ENCODE measurements around the gene CACNG7. TPM values are rescaled to one million over a fixed set of nuclear protein-coding genes. Genes with fewer than 3 reads are reported as not detected.
A peak's percentile ranks its signal among the peaks of the same experiment; 100 is the strongest.

Gene CACNG7
- total RNA-seq, 1 experiment from 2014 or later: not detected

GRCh38 chr19:53977991-53978731, 69.1 kb downstream of the CACNG7 start:
- BruUV-seq (replicated peaks): no TSS peak
- H3K27me3 ChIP-seq (ENCODE audit: low read length): no peaks in the 10 kb centered on the region
- no peaks in the 10 kb centered on the region for H3K36me3 ChIP-seq (ENCODE audit: low read depth, low read length)
- ATAC-seq: no peak
- H3K27ac ChIP-seq (ENCODE audit: low read length): no peak overlapping the region
- DNase-seq: peak; percentile 44
- ChIA-PET CTCF (no interaction called here), POLR2A (ENCODE audit: unreplicated experiment) (no interaction called here)
- no peaks in the 10 kb centered on the region for H3K9me3 ChIP-seq (ENCODE audit: low read length)
- intact Hi-C loops (cut with micrococcal nuclease): loop anchor here (10.0 kb wide), 1 partner anchor 73 kb away; the partner anchor contains the start of gene CACNG7
- no peak overlapping the region for H2AFZ ChIP-seq (ENCODE audit: low read length)
- no peaks in the 10 kb centered on the region for H3K9me2 ChIP-seq (replicated peaks; ENCODE audit: low read length)
- no peaks in the 10 kb centered on the region for H4K20me1 ChIP-seq (ENCODE audit: low read length)
- TF ChIP-seq EZH2phosphoT487 (IDR thresholded peaks at IDR 0.05; ENCODE audit: borderline replicate concordance, low read length): no peak
- TF ChIP-seq CTCF (conservative IDR thresholded peaks at IDR 0.05; ENCODE audit: low read depth, low read length): no peak
- no peak for TF ChIP-seq EZH2 (IDR thresholded peaks at IDR 0.05; ENCODE audit: low read length, unreplicated experiment)
- H3K4me2 ChIP-seq (ENCODE audit: low read length): peak overlapping the region; percentile 100
- H3K4me3 ChIP-seq (ENCODE audit: low read length): peak overlapping the region; percentile 23; the same call in 1 of the 2 replicates
- H3K9ac ChIP-seq (ENCODE audit: low read length): no peak overlapping the region
- peaks cover 14% of the 10 kb centered on the region for H3K79me2 ChIP-seq (ENCODE audit: low read length)
- peaks cover 25% of the 10 kb centered on the region for H3K4me1 ChIP-seq (ENCODE audit: insufficient read depth, low read length)
- H3F3A ChIP-seq (ENCODE audit: low read length, unreplicated experiment): peaks cover 7% of the 10 kb centered on the region

GRCh38 chr19:53978975-53979801, 70.1 kb downstream of the CACNG7 start:
- ATAC-seq (no peak), DNase-seq (peak; percentile 22)
- Histone ChIP-seq H3K27ac (ENCODE audit: low read length) (peak overlapping the region; percentile 77), H3K4me3 (ENCODE audit: low read length) (peak overlapping the region; percentile 90), H3K9me3 (ENCODE audit: low read length) (no peaks in the 10 kb centered on the region), H3K4me1 (ENCODE audit: insufficient read depth, low read length) (peaks cover 27% of the 10 kb centered on the region), H3K9me2 (replicated peaks; ENCODE audit: low read length) (no peaks in the 10 kb centered on the region), H3F3A (ENCODE audit: low read length, unreplicated experiment) (peaks cover 7% of the 10 kb centered on the region), H3K79me2 (ENCODE audit: low read length) (peaks cover 14% of the 10 kb centered on the region), H4K20me1 (ENCODE audit: low read length) (no peaks in the 10 kb centered on the region), H3K9ac (ENCODE audit: low read length) (peak overlapping the region; percentile 73), H3K27me3 (ENCODE audit: low read length) (no peaks in the 10 kb centered on the region), H2AFZ (ENCODE audit: low read length) (peak overlapping the region; percentile 72), H3K4me2 (ENCODE audit: low read length) (peak overlapping the region; percentile 100), H3K36me3 (ENCODE audit: low read depth, low read length) (no peaks in the 10 kb centered on the region)
- ChIA-PET CTCF (no interaction called here), POLR2A (ENCODE audit: unreplicated experiment) (no interaction called here)
- TF ChIP-seq EZH2 (IDR thresholded peaks at IDR 0.05; ENCODE audit: low read length, unreplicated experiment) (no peak), CTCF (conservative IDR thresholded peaks at IDR 0.05; ENCODE audit: low read depth, low read length) (no peak), EZH2phosphoT487 (IDR thresholded peaks at IDR 0.05; ENCODE audit: borderline replicate concordance, low read length) (no peak)
- no TSS peak for BruUV-seq (replicated peaks)
- intact Hi-C loops (cut with micrococcal nuclease): loop anchor here (10.0 kb wide), 1 partner anchor 74 kb away; the partner anchor contains the start of gene CACNG7

Measured in PC-3 (cell line).